ENCODE results near the gene PDIK1L. TPM values are rescaled to one million over a fixed set of nuclear protein-coding genes. Genes with fewer than 3 reads are reported as not detected.

PDIK1L gene
- total and polyA plus RNA-seq, 9 donors, result 4.5 to 16.5 (median 10.8) TPM

GRCh38 chr1:26148887-26149286, 37.3 kb downstream of the PDIK1L start:
- no peak for DNase-seq
- no peaks in the 10 kb centered on the region for H3K9me3 ChIP-seq
- no peak for TF ChIP-seq POLR2A (IDR thresholded peaks at IDR 0.05)
- no peak for TF ChIP-seq EP300 (IDR thresholded peaks at IDR 0.05)
- TF ChIP-seq, protein P1, sequence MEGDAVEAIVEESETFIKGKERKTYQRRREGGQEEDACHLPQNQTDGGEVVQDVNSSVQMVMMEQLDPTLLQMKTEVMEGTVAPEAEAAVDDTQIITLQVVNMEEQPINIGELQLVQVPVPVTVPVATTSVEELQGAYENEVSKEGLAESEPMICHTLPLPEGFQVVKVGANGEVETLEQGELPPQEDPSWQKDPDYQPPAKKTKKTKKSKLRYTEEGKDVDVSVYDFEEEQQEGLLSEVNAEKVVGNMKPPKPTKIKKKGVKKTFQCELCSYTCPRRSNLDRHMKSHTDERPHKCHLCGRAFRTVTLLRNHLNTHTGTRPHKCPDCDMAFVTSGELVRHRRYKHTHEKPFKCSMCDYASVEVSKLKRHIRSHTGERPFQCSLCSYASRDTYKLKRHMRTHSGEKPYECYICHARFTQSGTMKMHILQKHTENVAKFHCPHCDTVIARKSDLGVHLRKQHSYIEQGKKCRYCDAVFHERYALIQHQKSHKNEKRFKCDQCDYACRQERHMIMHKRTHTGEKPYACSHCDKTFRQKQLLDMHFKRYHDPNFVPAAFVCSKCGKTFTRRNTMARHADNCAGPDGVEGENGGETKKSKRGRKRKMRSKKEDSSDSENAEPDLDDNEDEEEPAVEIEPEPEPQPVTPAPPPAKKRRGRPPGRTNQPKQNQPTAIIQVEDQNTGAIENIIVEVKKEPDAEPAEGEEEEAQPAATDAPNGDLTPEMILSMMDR (IDR thresholded peaks at IDR 0.05), result no peak
- H3K4me3 ChIP-seq, result no peak overlapping the region
- no peaks in the 10 kb centered on the region for H3K4me1 ChIP-seq (ENCODE audit: insufficient read depth)
- intact Hi-C loops (cut with DNase I), result loop anchor here (5.0 to 10.0 kb wide), 2 partner anchors 47 to 114 kb away; no protein-coding TSS in a partner anchor
- H3K36me3 ChIP-seq, result no peaks in the 10 kb centered on the region
- no peaks in the 10 kb centered on the region for H3K27me3 ChIP-seq
- H3K27ac ChIP-seq, result no peak overlapping the region

GRCh38 chr1:26153966-26154532, 42.4 kb downstream of the PDIK1L start:
- WGBS, 3 donors, result 43 to 52% (median 45%) methylated on average over 5 of the region's 5 CpGs

DNA sequence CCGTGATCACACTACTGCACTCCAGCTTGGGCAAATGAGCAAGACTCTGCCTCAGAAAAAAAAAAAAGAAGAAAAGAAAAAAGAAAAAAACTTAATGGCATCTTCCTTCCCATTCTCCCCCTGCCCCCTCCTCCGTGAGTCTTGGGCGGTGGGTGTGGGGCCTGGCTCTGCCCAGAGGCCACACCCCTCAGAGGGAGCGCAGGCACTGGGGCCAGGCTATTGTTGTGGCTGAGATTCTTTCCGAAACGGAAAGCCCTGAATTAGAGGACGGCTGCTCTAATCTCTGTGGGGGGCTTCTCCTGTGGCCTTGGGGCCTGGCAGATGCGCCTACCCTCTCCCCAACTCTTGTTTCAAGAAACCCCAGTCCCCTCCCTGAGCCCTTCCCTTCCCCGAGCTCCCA, 43.1 kb downstream of the PDIK1L start:
- WGBS, 3 donors, result 24 to 36% (median 33%) methylated on average over 9 of the region's 9 CpGs
- H3K36me3 ChIP-seq, result no peaks in the 10 kb centered on the region
- no peaks in the 10 kb centered on the region for H3K9me3 ChIP-seq
- intact Hi-C loops (cut with DNase I), result loop anchor here in 2 of 4 donors (5.0 to 10.0 kb wide), 2 partner anchors 52 to 120 kb away; no protein-coding TSS in a partner anchor
- H3K4me3 ChIP-seq, result no peak overlapping the region
- H3K27ac ChIP-seq, result no peak overlapping the region
- H3K27me3 ChIP-seq, result no peaks in the 10 kb centered on the region
- TF ChIP-seq POLR2A (IDR thresholded peaks at IDR 0.05) (no peak), EP300 (IDR thresholded peaks at IDR 0.05) (no peak)
- TF ChIP-seq, protein P1 (IDR thresholded peaks at IDR 0.05), result no peak
- H3K4me1 ChIP-seq (ENCODE audit: insufficient read depth), result no peaks in the 10 kb centered on the region
- DNase-seq, result no peak

More at GRCh38 chr1:26153966-26154532, 42.4 kb downstream of the PDIK1L start:
- Histone ChIP-seq H3K4me1 (ENCODE audit: insufficient read depth) (no peaks in the 10 kb centered on the region), H3K9me3 (no peaks in the 10 kb centered on the region), H3K4me3 (no peak overlapping the region), H3K36me3 (no peaks in the 10 kb centered on the region), H3K27ac (no peak overlapping the region), H3K27me3 (no peaks in the 10 kb centered on the region)
- no peak for TF ChIP-seq EP300 (IDR thresholded peaks at IDR 0.05)
- intact Hi-C loops (cut with DNase I), result loop anchor here in 1 of 4 donors (10.0 kb wide), 1 partner anchor 119 kb away; no protein-coding TSS in a partner anchor
- DNase-seq, result no peak

DNA sequence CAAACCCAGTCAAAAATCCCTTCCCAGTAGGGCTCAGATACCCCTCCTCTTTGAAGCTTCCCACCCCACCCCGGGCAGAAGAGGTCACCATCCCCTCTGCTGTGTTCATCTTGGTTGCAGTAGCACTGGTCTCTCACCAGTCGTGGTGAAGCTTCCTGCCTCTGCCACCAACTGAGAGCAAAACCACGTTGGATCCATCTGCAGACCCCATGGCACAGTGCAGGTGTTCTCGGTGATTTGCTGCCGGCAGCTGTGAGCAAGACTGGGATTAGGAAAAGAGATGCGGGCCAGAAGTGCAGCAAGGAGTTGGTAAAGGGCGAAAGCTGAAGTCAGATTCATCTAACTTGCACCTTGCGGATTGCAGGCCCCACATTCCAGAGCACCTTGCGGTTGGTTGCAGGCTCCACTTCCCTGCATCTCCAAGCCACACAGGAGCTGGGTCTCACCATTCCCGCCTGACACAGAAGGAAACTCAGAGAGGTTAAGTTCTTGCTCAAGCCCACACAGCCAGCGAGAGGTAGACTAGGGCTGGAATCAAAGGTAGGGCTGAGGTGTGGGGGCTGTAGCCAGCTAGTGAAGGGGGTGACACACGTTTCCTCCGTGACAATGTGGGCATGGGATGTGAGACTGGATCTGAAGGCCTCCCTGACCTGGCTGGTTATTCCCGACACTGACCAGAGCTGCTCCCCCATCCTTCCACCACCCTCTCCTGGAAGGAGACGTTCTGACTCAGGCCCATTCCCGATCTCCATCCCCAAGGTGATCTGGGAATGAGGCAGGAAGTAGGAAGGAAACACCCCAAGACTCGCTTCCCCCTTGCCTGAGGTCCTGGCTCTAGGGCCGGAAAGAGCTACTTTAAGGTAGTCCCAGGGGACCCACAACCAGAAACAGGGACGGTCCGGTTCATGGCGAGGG, 44.0 kb downstream of the PDIK1L start:
- DNase-seq, result no peak
- Histone ChIP-seq H3K4me1 (ENCODE audit: insufficient read depth) (no peaks in the 10 kb centered on the region), H3K9me3 (no peaks in the 10 kb centered on the region), H3K27me3 (no peaks in the 10 kb centered on the region), H3K4me3 (no peak overlapping the region), H3K36me3 (no peaks in the 10 kb centered on the region), H3K27ac (no peak overlapping the region)
- intact Hi-C loops (cut with DNase I), result loop anchor here in 2 of 4 donors (5.0 to 10.0 kb wide), 2 partner anchors 53 to 121 kb away; no protein-coding TSS in a partner anchor
- WGBS, 3 donors, result 46 to 62% (median 49%) methylated on average over 21 of the region's 21 CpGs
- TF ChIP-seq, protein P1 (IDR thresholded peaks at IDR 0.05), result no peak
- TF ChIP-seq EP300 (IDR thresholded peaks at IDR 0.05) (no peak), POLR2A (IDR thresholded peaks at IDR 0.05) (no peak)
